H1 (cell line): Measurements from ENCODE around the gene GFM1. TPM values are rescaled to one million over a fixed set of nuclear protein-coding genes. Genes with fewer than 3 reads are reported as not detected.

ENCODE experiments used
- CTCF ChIA-PET: fragments of 300-600 bp; sonication (Branson Sonifier 250); formaldehyde crosslinking; loops from one replicate; lab custom pipeline; 2021; ENCODE audit not compliant: partially characterized antibody; lab: Charles Lee
- POLR2A ChIA-PET: fragments of 300-600 bp; sonication (Branson Sonifier 250); formaldehyde crosslinking; loops from one replicate; lab custom pipeline; 2021; ENCODE audit warnings: inconsistent platforms; ENCODE audit not compliant: partially characterized antibody; lab: Charles Lee
- DNase-seq, 2 experiments: peaks; one replicate each; pipeline versions ENCODE4 v3.0.0 to v3.0.0-alpha.2; 2010 to 2022; ENCODE audit warnings: low spot score in 2 of 2, low read depth in 1 of 2, mixed read lengths in 1 of 2
- FAIRE-seq: peaks from 2 replicates; lab custom pipeline; 2011; peaks lifted over from hg19 to GRCh38; lab: Jason Lieb, UNC
- H2AFZ ChIP-seq: 2 replicates; pipeline ENCODE4 v1.8.1; 2012; ENCODE audit warnings: low read length, inconsistent platforms
- H2AK5ac ChIP-seq: 2 replicates; pipeline ENCODE4 v1.6.1; 2013; ENCODE audit warnings: low read depth, low read length
- H2BK120ac ChIP-seq: replicated peaks from 2 replicates; pipeline ENCODE3; 2013; ENCODE audit warnings: low read depth, low read length, inconsistent platforms
- H2BK12ac ChIP-seq: 2 replicates; pipeline ENCODE4 v1.6.1; 2013; ENCODE audit warnings: low read depth, low read length
- H2BK15ac ChIP-seq: 2 replicates; pipeline ENCODE4 v1.6.1; 2013; ENCODE audit warnings: low read length
- H2BK20ac ChIP-seq: 2 replicates; pipeline ENCODE4 v1.6.1; 2013; ENCODE audit warnings: low read length
- H2BK5ac ChIP-seq: 2 replicates; pipeline ENCODE4 v1.6.1; 2013; ENCODE audit warnings: low read depth, low read length
- H3K14ac ChIP-seq: 2 replicates; pipeline ENCODE4 v1.6.1; 2013; ENCODE audit warnings: inconsistent platforms; ENCODE audit not compliant: insufficient read length
- H3K18ac ChIP-seq: 2 replicates; pipeline ENCODE4 v1.6.1; 2013; ENCODE audit warnings: low read length; ENCODE audit errors: extremely low read depth
- H3K23ac ChIP-seq: 2 replicates; pipeline ENCODE4 v1.6.1; 2013; ENCODE audit warnings: inconsistent platforms; ENCODE audit not compliant: insufficient read length
- H3K23me2 ChIP-seq: 2 replicates; pipeline ENCODE4 v1.6.1; 2013; ENCODE audit warnings: low read depth, low read length
- H3K27ac ChIP-seq: 2 replicates; pipeline ENCODE4 v1.6.1; 2011; ENCODE audit warnings: low read depth, low read length, inconsistent platforms
- H3K27me3 ChIP-seq, 4 experiments: replicated peaks in 1 of 4; 1 replicate in 1 of 4; 2 replicates in 3 of 4; pipeline versions ENCODE4 v1.6.1 to v1.8.1; 2011 to 2013; ENCODE audit warnings: low read length in 3 of 4, mild to moderate bottlenecking in 3 of 4, inconsistent platforms in 2 of 4, mixed read lengths in 2 of 4, moderate library complexity in 1 of 4; ENCODE audit not compliant: control insufficient read depth in 3 of 4, insufficient read depth in 3 of 4; ENCODE audit errors: extremely low read depth in 1 of 4
- H3K36me3 ChIP-seq, 4 experiments: 2 replicates each; pipeline versions ENCODE4 v1.6.1 to v1.8.1; 2011 to 2013; ENCODE audit warnings: mild to moderate bottlenecking in 4 of 4, low read length in 3 of 4, moderate library complexity in 2 of 4, control low read depth in 1 of 4, inconsistent platforms in 1 of 4; ENCODE audit not compliant: insufficient read depth in 4 of 4, control insufficient read depth in 2 of 4
- H3K4ac ChIP-seq: replicated peaks from 2 replicates; pipeline ENCODE3; 2013; ENCODE audit warnings: low read length, low read depth, mixed read lengths, inconsistent platforms; ENCODE audit not compliant: insufficient read length
- H3K4me1 ChIP-seq, 4 experiments: replicated peaks in 1 of 4; 1 replicate in 1 of 4; 2 replicates in 3 of 4; pipeline versions ENCODE4 v1.6.1 to v1.8.1; 2011 to 2013; ENCODE audit warnings: low read length in 3 of 4, inconsistent platforms in 2 of 4, mixed read lengths in 1 of 4; ENCODE audit not compliant: insufficient read depth in 4 of 4, control insufficient read depth in 3 of 4
- H3K4me2 ChIP-seq, 2 experiments: 2 replicates each; pipeline versions ENCODE4 v1.6.1 to v1.8.1; 2011 to 2013; ENCODE audit warnings: low read depth in 2 of 2, low read length in 2 of 2, control low read depth in 1 of 2, inconsistent platforms in 1 of 2, mild to moderate bottlenecking in 1 of 2; ENCODE audit not compliant: insufficient read depth in 1 of 2
- H3K4me3 ChIP-seq, 4 experiments: fragments of 200-600, 300-600 bp in 1 of 4; sonication (generic), shearing (Covaris generic), sonication (Bioruptor Twin) in 1 of 4; 2 replicates each; pipeline versions ENCODE4 v1.5.1 to v1.8.1; 2011 to 2016; ENCODE audit warnings: low read length in 4 of 4, low read depth in 3 of 4, control low read depth in 2 of 4, inconsistent platforms in 2 of 4, mild to moderate bottlenecking in 2 of 4, mixed read lengths in 1 of 4, moderate library complexity in 1 of 4; ENCODE audit not compliant: insufficient read depth in 2 of 4; ENCODE audit errors: extremely low read depth in 1 of 4
- H3K56ac ChIP-seq: replicated peaks from 2 replicates; pipeline ENCODE3; 2013; ENCODE audit warnings: low read depth, mild to moderate bottlenecking, mixed read lengths, low read length, inconsistent platforms; ENCODE audit not compliant: insufficient read length
- H3K79me1 ChIP-seq: 2 replicates; pipeline ENCODE4 v1.6.1; 2013; ENCODE audit warnings: low read depth, low read length, control low read depth
- H3K79me2 ChIP-seq, 2 experiments: 2 replicates each; pipeline versions ENCODE4 v1.6.1 to v1.8.1; 2012 to 2013; ENCODE audit warnings: low read length in 2 of 2, mild to moderate bottlenecking in 2 of 2, inconsistent platforms in 1 of 2; ENCODE audit not compliant: insufficient read depth in 2 of 2, control insufficient read depth in 1 of 2
- H3K9ac ChIP-seq, 4 experiments: replicated peaks in 1 of 4; 1 replicate in 1 of 4; 2 replicates in 3 of 4; pipeline versions ENCODE4 v1.6.1 to v1.8.1; 2011 to 2013; ENCODE audit warnings: low read depth in 3 of 4, low read length in 3 of 4, control low read depth in 2 of 4, mild to moderate bottlenecking in 2 of 4, moderate library complexity in 2 of 4, inconsistent platforms in 1 of 4; ENCODE audit errors: extremely low read depth in 1 of 4
- H3K9me3 ChIP-seq, 2 experiments: 2 replicates each; pipeline versions ENCODE4 v1.6.1 to v1.8.1; 2012 to 2013; ENCODE audit warnings: mild to moderate bottlenecking in 2 of 2, moderate library complexity in 2 of 2, control low read depth in 1 of 2, inconsistent platforms in 1 of 2, low read depth in 1 of 2, low read length in 1 of 2, mixed read lengths in 1 of 2; ENCODE audit not compliant: insufficient read depth in 2 of 2
- H4K20me1 ChIP-seq, 2 experiments: replicated peaks in 1 of 2; 2 replicates each; pipeline versions ENCODE3 to v1.8.1; 2011 to 2013; ENCODE audit warnings: inconsistent platforms in 2 of 2, low read length in 2 of 2, mild to moderate bottlenecking in 1 of 2; ENCODE audit not compliant: insufficient read depth in 2 of 2, control insufficient read depth in 1 of 2
- H4K5ac ChIP-seq: 2 replicates; pipeline ENCODE4 v1.6.1; 2013; ENCODE audit warnings: low read length, low read depth, mixed read lengths, inconsistent platforms; ENCODE audit not compliant: insufficient read length
- H4K8ac ChIP-seq: 2 replicates; pipeline ENCODE4 v1.8.0; 2013; ENCODE audit warnings: mild to moderate bottlenecking, moderate library complexity, low read length, inconsistent platforms; ENCODE audit not compliant: insufficient read depth; ENCODE audit errors: extremely low read depth
- H4K91ac ChIP-seq: replicated peaks from 2 replicates; pipeline ENCODE3; 2013; ENCODE audit warnings: low read length, mixed read lengths, inconsistent platforms; ENCODE audit not compliant: insufficient read length
- CBX5 ChIP-seq: fragments of 300-800, 300-1000 bp; sonication (generic); IDR thresholded peaks from 2 replicates; pipeline ENCODE4 v1.7.1; 2016; ENCODE audit warnings: antibody characterized with exemption, low read length, low read depth
- EP300 ChIP-seq, 2 experiments: IDR thresholded peaks; 1 replicate in 1 of 2; 2 replicates in 1 of 2; pipeline ENCODE4 v1.6.1; 2011 to 2012; ENCODE audit warnings: low read depth in 2 of 2, low read length in 2 of 2, mild to moderate bottlenecking in 2 of 2, borderline replicate concordance in 1 of 2, inconsistent platforms in 1 of 2, moderate library complexity in 1 of 2
- JUND ChIP-seq: IDR thresholded peaks from 2 replicates; pipeline ENCODE4 v1.6.1; 2011; ENCODE audit warnings: mild to moderate bottlenecking, improper control_type of control experiment, low read length
- MAFK ChIP-seq: IDR thresholded peaks from 2 replicates; pipeline ENCODE4 v1.6.1; 2012; ENCODE audit warnings: low read depth, mild to moderate bottlenecking, improper control_type of control experiment, low read length
- RAD21 ChIP-seq, 2 experiments: IDR thresholded peaks in 1 of 2; conservative IDR thresholded peaks in 1 of 2; 2 replicates each; pipeline ENCODE4 v1.6.1; 2011; ENCODE audit warnings: low read depth in 2 of 2, low read length in 2 of 2, improper control_type of control experiment in 1 of 2, inconsistent platforms in 1 of 2, mild to moderate bottlenecking in 1 of 2, moderate library complexity in 1 of 2
- SIX5 ChIP-seq: IDR thresholded peaks from 2 replicates; pipeline ENCODE4 v1.6.1; 2011; ENCODE audit warnings: mild to moderate bottlenecking, low read depth, low read length
- TEAD4 ChIP-seq: IDR thresholded peaks from 2 replicates; pipeline ENCODE4 v1.6.1; 2012; ENCODE audit warnings: low read depth, low read length, inconsistent platforms, mixed read lengths
- YY1 ChIP-seq: IDR thresholded peaks from 2 replicates; pipeline ENCODE4 v1.6.1; 2011; ENCODE audit warnings: low read depth, mild to moderate bottlenecking, low read length
- WGBS, 2 experiments: shearing (Covaris generic) in 1 of 2; methylation state at CpG; one replicate each; pipeline versions ENCODE4 v1.1.6 to v1.1.7; 2013 to 2015; ENCODE audit warnings: low lambda C conversion rate in 2 of 2, mixed read lengths in 2 of 2, inconsistent platforms in 1 of 2, low coverage in 1 of 2, missing lambda C conversion rate in 1 of 2; ENCODE audit not compliant: insufficient replicate concordance in 2 of 2, insufficient coverage in 1 of 2, insufficient read length in 1 of 2; ENCODE audit errors: extremely low coverage in 1 of 2, missing lambda C conversion rate in 1 of 2; 5-methylcytosine and 5-hydroxymethylcytosine counted together
- polyA plus RNA-seq, 7 experiments: library from polyadenylated mRNA; depleted of rRNA in 3 of 7; stranded (reverse) in 5 of 7; unstranded in 2 of 7; fragments of >200 nt in 5 of 7; fragments of 200-250 nt in 2 of 7; gene quantifications; 1 replicate in 5 of 7; 2 replicates in 1 of 7; 4 replicates in 1 of 7; pipeline versions ENCODE4 v1.2.1 to v1.2.3, GENCODE V29; 2011 to 2013; ENCODE audit warnings: missing spikeins in 2 of 7, mixed read lengths in 2 of 7
- total RNA-seq: library from RNA; stranded (reverse); fragmentation: NEBNext Ultra II Directional; extraction: Animal tissue kit (Norgen Biotek cat#: 25700); gene quantifications from 2 replicates; pipeline ENCODE4 v1.2.1, GENCODE V29; 2021
- TF ChIP-seq, protein P1 (sequence below): IDR thresholded peaks from 2 replicates; pipeline ENCODE4 v1.6.1; 2011; ENCODE audit warnings: low read length, improper control_type of control experiment
- TF ChIP-seq, protein P2 (sequence below): IDR thresholded peaks from 2 replicates; pipeline ENCODE4 v1.6.1; 2012; ENCODE audit warnings: inconsistent platforms

GFM1 gene
- total and polyA plus RNA-seq, 2 of the 8 experiments (the other 6 are each of a cell fraction or from before 2014, with no cell fraction given), result 10.9 to 45.3 TPM

DNA sequence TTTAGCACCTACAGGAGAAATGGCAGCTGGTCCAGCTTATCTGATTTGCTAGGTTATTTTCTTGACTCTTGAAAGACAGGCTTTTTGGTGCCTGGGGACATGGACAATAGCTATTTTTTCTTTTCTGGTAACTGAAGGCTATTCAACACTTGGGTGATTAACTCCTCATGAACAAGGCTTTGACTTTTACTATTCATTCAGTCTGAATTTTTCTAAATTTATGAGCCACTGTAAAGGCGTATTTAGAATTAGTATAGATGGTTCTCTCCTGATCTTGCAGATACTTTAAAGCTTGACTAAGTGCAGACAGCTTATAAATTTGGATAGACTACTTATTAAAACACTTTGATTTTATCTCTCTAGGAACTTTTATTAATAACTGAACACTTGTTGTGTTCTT is 18.4 kb upstream of the GFM1 start:
- CTCF ChIA-PET, result interaction anchor here (0.8 to 1.4 kb wide), 4 partner anchors 12 to 34 kb away, joined by 3 to 4 read pairs (median 3); partner anchors contain the start of gene GFM1
- no peak for FAIRE-seq

More for the DNA sequence above, 18.4 kb upstream of the GFM1 start:
- Histone ChIP-seq H2BK5ac (no peak overlapping the region), H3K23ac (no peak overlapping the region), H4K8ac (no peak overlapping the region), H2AFZ (no peak overlapping the region), H3K79me1 (no peaks in the 10 kb centered on the region), H4K20me1 (no peaks in the 10 kb centered on the region), H3K9ac (no peak overlapping the region), H3K27me3 (no peaks in the 10 kb centered on the region), H2BK120ac (no peak overlapping the region), H3K4me3 (no peak overlapping the region), H3K27ac (no peak overlapping the region), H2BK15ac (no peak overlapping the region), H3K4ac (no peak overlapping the region), H4K91ac (no peak overlapping the region), H3K36me3 (no peaks in the 10 kb centered on the region), H3K14ac (no peak overlapping the region), H3K4me2 (no peak overlapping the region), H2AK5ac (no peak overlapping the region), H3K4me1 (no peaks in the 10 kb centered on the region), H3K23me2 (no peaks in the 10 kb centered on the region), H2BK12ac (no peak overlapping the region), H3K56ac (no peak overlapping the region), H3K79me2 (no peaks in the 10 kb centered on the region), H2BK20ac (no peak overlapping the region), H4K5ac (no peak overlapping the region), H3K18ac (no peak overlapping the region), H3K9me3 (no peaks in the 10 kb centered on the region)
- no peak for TF ChIP-seq SIX5
- TF ChIP-seq YY1, result no peak
- TF ChIP-seq EP300 (IDR thresholded peaks at IDR 0.05; ENCODE audit: borderline replicate concordance in 1 of 2, low read depth in 2 of 2, low read length in 2 of 2), result no peak
- no peak for TF ChIP-seq CBX5
- TF ChIP-seq, protein P1, sequence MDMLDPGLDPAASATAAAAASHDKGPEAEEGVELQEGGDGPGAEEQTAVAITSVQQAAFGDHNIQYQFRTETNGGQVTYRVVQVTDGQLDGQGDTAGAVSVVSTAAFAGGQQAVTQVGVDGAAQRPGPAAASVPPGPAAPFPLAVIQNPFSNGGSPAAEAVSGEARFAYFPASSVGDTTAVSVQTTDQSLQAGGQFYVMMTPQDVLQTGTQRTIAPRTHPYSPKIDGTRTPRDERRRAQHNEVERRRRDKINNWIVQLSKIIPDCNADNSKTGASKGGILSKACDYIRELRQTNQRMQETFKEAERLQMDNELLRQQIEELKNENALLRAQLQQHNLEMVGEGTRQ, result no peak
- no peak for TF ChIP-seq MAFK
- TF ChIP-seq TEAD4, result no peak
- TF ChIP-seq RAD21 (IDR thresholded peaks at IDR 0.05 in 1 of 2, conservative IDR thresholded peaks at IDR 0.05 in 1 of 2; ENCODE audit: low read depth in 2 of 2, low read length in 2 of 2), result no peak
- TF ChIP-seq, protein P2, sequence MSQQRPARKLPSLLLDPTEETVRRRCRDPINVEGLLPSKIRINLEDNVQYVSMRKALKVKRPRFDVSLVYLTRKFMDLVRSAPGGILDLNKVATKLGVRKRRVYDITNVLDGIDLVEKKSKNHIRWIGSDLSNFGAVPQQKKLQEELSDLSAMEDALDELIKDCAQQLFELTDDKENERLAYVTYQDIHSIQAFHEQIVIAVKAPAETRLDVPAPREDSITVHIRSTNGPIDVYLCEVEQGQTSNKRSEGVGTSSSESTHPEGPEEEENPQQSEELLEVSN, result no peak
- no peak for TF ChIP-seq JUND
- WGBS, 2 experiments, result 43% methylated on average over 1 of the region's 1 CpG; no CpG with 5 or more reads in 1 of the 2 experiments
- no peak for DNase-seq
- POLR2A ChIA-PET, result no interaction called here
